ENCODE data around the gene LIN28A.

DNA sequence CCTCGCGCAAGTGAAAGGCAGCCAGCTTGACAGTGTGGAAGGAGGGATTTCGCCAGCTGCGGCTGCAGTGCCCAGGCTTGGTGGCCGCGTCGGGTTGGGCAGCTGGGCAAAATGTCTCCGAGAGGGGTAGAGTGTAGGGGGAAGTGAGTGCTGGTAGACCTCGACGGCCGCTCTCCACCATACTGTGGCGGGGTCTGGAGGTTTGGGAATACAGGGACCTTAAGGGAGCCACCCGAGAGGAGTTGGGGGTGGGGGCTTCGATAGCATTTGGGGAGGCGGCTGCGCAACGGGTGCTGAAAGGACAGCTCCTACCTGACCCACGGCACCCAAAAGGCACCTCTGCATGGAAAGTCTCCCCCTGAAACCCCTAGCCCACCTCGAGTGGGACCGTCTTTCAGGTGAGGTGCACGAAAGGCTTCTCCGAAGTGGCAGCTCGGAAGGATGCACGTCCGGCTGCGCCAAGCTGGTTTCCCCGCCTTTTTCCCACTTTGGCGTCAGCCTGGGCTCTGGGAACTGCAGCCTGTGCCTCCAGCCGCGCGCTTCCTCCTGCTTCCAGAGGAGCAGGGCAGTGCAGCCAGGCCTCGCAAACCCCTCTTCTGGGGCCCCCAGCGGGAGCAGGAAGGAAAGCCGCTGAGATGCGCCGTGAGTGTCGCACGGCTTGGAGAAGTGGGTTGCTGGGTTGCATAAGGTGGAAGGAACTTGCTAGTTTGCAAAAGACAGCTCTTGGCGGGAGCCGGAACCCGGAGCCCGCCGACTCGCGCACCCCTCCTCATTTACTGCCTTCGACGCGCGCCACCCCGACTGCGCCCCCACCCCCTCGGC is 61.1 kb downstream of the LIN28A start:
- TF ChIP-seq CTCF (IDR thresholded peaks at IDR 0.05) (no peak), POLR2A (IDR thresholded peaks at IDR 0.05) (no peak)
